AG08396 (cell line): ENCODE results near the gene CA10.

Source experiments
- DNase-seq: peaks from one replicate; pipeline ENCODE4 v3.0.0; 2012; ENCODE audit warnings: low spot score, mixed read lengths

The CA10 gene

GRCh38 chr17:51815097-51815496 is 343.4 kb downstream of the CA10 start:
- no peak for DNase-seq

GRCh38 chr17:51814521-51814920 is 344.0 kb downstream of the CA10 start:
- no peak for DNase-seq

- DNase-seq = no peak
Measured at GRCh38 chr17:51813784-51814174, 344.7 kb downstream of the CA10 start.

GRCh38 chr17:51813140-51813783 is 345.3 kb downstream of the CA10 start:
- DNase-seq = no peak

GRCh38 chr17:51807460-51807859 is 351.1 kb downstream of the CA10 start:
- no peak for DNase-seq

GRCh38 chr17:51805765-51806164 is 352.7 kb downstream of the CA10 start:
- DNase-seq = no peak

GRCh38 chr17:51805185-51805584 is 353.3 kb downstream of the CA10 start:
- no peak for DNase-seq

- no peak for DNase-seq
Measured at GRCh38 chr17:51803161-51803560, 355.4 kb downstream of the CA10 start.

GRCh38 chr17:51802544-51802943 is 356.0 kb downstream of the CA10 start:
- no peak for DNase-seq

- no peak for DNase-seq
Measured at GRCh38 chr17:51801626-51802025, 356.9 kb downstream of the CA10 start.

- DNase-seq = no peak
Measured at GRCh38 chr17:51799981-51800380, 358.5 kb downstream of the CA10 start.

GRCh38 chr17:51799240-51799639 is 359.3 kb downstream of the CA10 start:
- DNase-seq = no peak

- no peak for DNase-seq
Measured at GRCh38 chr17:51797150-51797549, 361.4 kb downstream of the CA10 start.

GRCh38 chr17:51796026-51796425 is 362.5 kb downstream of the CA10 start:
- no peak for DNase-seq

GRCh38 chr17:51795401-51795800 is 363.1 kb downstream of the CA10 start:
- no peak for DNase-seq

- DNase-seq = no peak
Measured at GRCh38 chr17:51794466-51794865, 364.0 kb downstream of the CA10 start.

- no peak for DNase-seq
Measured at GRCh38 chr17:51793686-51794085, 364.8 kb downstream of the CA10 start.

GRCh38 chr17:51778842-51779241 is 379.7 kb downstream of the CA10 start:
- no peak for DNase-seq

- DNase-seq = no peak
Measured at GRCh38 chr17:51770027-51770759, 388.3 kb downstream of the CA10 start.

- no peak for DNase-seq
Measured at GRCh38 chr17:51769231-51769630, 389.3 kb downstream of the CA10 start.

- no peak for DNase-seq
Measured at GRCh38 chr17:51768706-51769105, 389.8 kb downstream of the CA10 start.

- no peak for DNase-seq
Measured at GRCh38 chr17:51767287-51767686, 391.2 kb downstream of the CA10 start.

GRCh38 chr17:51765282-51766135 is 393.0 kb downstream of the CA10 start:
- DNase-seq = no peak
